GM12878 (cell line): Measurements from ENCODE around the gene RGP1. TPM values are rescaled to one million over a fixed set of nuclear protein-coding genes. Genes with fewer than 3 reads are reported as not detected.

Source experiments
- ATAC-seq: fragments of 200-7000 bp; cut with Tn5 transposase; 3 replicates; pipeline ENCODE4 v1.9.1; 2020; ENCODE audit warnings: mild to moderate bottlenecking, moderate library complexity
- BruUV-seq: library from RNA; stranded (reverse); fragments of 400-500 nt; replicated peaks from 2 replicates; lab custom pipeline; 2021; lab: Mats Ljungman, UMichigan
- CTCF ChIA-PET: fragments of 300-600 bp; sonication (Branson Sonifier 250); formaldehyde crosslinking; extraction: SDS; loops from one replicate; lab custom pipeline; 2021; ENCODE audit warnings: inconsistent platforms; lab: Yijun Ruan, JAX
- POLR2A ChIA-PET: fragments of 350-600 bp; formaldehyde crosslinking; extraction: SDS; loops from one replicate; lab custom pipeline; 2021; ENCODE audit warnings: inconsistent platforms; lab: Charles Lee
- RAD21 ChIA-PET: fragments of 300-600 bp; sonication (Branson Sonifier 250); formaldehyde crosslinking; loops from one replicate; lab custom pipeline; 2023; ENCODE audit warnings: antibody characterized with exemption; ENCODE audit not compliant: unreplicated experiment; lab: Charles Lee
- SMC1A ChIA-PET: fragments of 300-600 bp; sonication (Branson Sonifier 250); formaldehyde crosslinking; loops from one replicate; lab custom pipeline; 2023; ENCODE audit not compliant: unreplicated experiment, uncharacterized antibody; lab: Charles Lee
- DNase-seq: peaks from one replicate; pipeline ENCODE4 v3.0.0-alpha.2; 2011; ENCODE audit warnings: low read depth, low spot score
- FAIRE-seq: peaks from 3 replicates; lab custom pipeline; 2011; peaks lifted over from hg19 to GRCh38; lab: Jason Lieb, UNC
- H2AFZ ChIP-seq: 2 replicates; pipeline ENCODE4 v1.6.0; 2011; ENCODE audit warnings: low read depth, low read length, control low read depth; ENCODE audit not compliant: control insufficient read depth
- H3K27ac ChIP-seq: 2 replicates; pipeline ENCODE4 v1.5.1; 2011; ENCODE audit warnings: control low read depth; ENCODE audit not compliant: control insufficient read depth, insufficient read depth
- H3K27me3 ChIP-seq, 2 experiments: replicated peaks in 1 of 2; 2 replicates each; pipeline versions ENCODE4 v1.6.0 to v1.6.1; 2011; ENCODE audit warnings: low read length in 1 of 2; ENCODE audit not compliant: control insufficient read depth in 2 of 2, insufficient read depth in 2 of 2
- H3K36me3 ChIP-seq, 2 experiments: 2 replicates each; pipeline ENCODE4 v1.5.1; 2011; ENCODE audit warnings: low read length in 1 of 2; ENCODE audit not compliant: control insufficient read depth in 2 of 2, insufficient read depth in 2 of 2
- H3K4me1 ChIP-seq: 2 replicates; pipeline ENCODE4 v1.6.1; 2011; ENCODE audit warnings: mild to moderate bottlenecking, low read length, moderate library complexity, mixed read lengths; ENCODE audit not compliant: control insufficient read depth, insufficient read depth
- H3K4me2 ChIP-seq: 2 replicates; pipeline ENCODE4 v1.6.0; 2011; ENCODE audit warnings: control low read depth; ENCODE audit not compliant: control insufficient read depth, insufficient read depth
- H3K4me3 ChIP-seq: fragments of 200-600 bp; sonication (generic); 2 replicates; pipeline ENCODE4 v1.5.1; 2016
- H3K79me2 ChIP-seq: 2 replicates; pipeline ENCODE4 v1.6.0; 2011; ENCODE audit warnings: low read length; ENCODE audit not compliant: control insufficient read depth, insufficient read depth
- H3K9ac ChIP-seq: 2 replicates; pipeline ENCODE4 v1.8.0; 2011; ENCODE audit warnings: low read length, control low read depth, mixed read lengths; ENCODE audit not compliant: control insufficient read depth, insufficient read depth
- H3K9me3 ChIP-seq: replicated peaks from 3 replicates; pipeline ENCODE4 v1.5.1; 2011; ENCODE audit warnings: mild to moderate bottlenecking, low read length; ENCODE audit not compliant: control insufficient read depth, insufficient read depth
- H4K20me1 ChIP-seq: 2 replicates; pipeline ENCODE4 v1.6.0; 2011; ENCODE audit not compliant: control insufficient read depth, insufficient read depth
- E2F8 ChIP-seq: fragments of 450-650 bp; IDR thresholded peaks from 2 replicates; pipeline ENCODE4 v1.6.1; 2018; ENCODE audit warnings: mild to moderate bottlenecking, low read depth, moderate library complexity; ENCODE audit not compliant: partially characterized antibody
- HCFC1 ChIP-seq: fragments of 150-350 bp; IDR thresholded peaks from 2 replicates; pipeline ENCODE4 v1.6.1; 2014; ENCODE audit warnings: low read length
- SMAD5 ChIP-seq: IDR thresholded peaks from 2 replicates; pipeline ENCODE4 v1.6.1; 2016; ENCODE audit warnings: antibody characterized with exemption, low read depth
- SRF ChIP-seq, 2 experiments: IDR thresholded peaks; 2 replicates each; pipeline ENCODE4 v1.6.1; 2011; ENCODE audit warnings: low read depth in 2 of 2, low read length in 2 of 2, mild to moderate bottlenecking in 1 of 2, moderate library complexity in 1 of 2
- ZSCAN29 ChIP-seq: fragments of 450-650 bp; IDR thresholded peaks from 2 replicates; pipeline ENCODE4 v1.6.1; 2017; ENCODE audit warnings: mild to moderate bottlenecking, moderate library complexity
- WGBS: methylation state at CpG from one replicate; pipeline ENCODE4 v1.1.6; 2016; ENCODE audit warnings: low lambda C conversion rate; ENCODE audit not compliant: insufficient replicate concordance, insufficient coverage; ENCODE audit errors: missing lambda C conversion rate; 5-methylcytosine and 5-hydroxymethylcytosine counted together
- in situ Hi-C: fragments of 300-500 bp; cut with MboI; formaldehyde crosslinking; loops from 9 replicates; pipeline ENCODE4 v1.14.3; 2018; ENCODE audit warnings: mixed read lengths
- intact Hi-C: fragments of 100-400 bp; cut with micrococcal nuclease; formaldehyde crosslinking; loops from one replicate; pipeline ENCODE4 v1.14.2; 2022; ENCODE audit not compliant: unreplicated experiment
- polyA plus RNA-seq, 11 experiments: library from polyadenylated mRNA; depleted of rRNA in 4 of 11; unstranded in 6 of 11; stranded (reverse) in 5 of 11; fragments of >200 nt; fragmentation: Nextera tagmentation in 4 of 11; fragmentation: Illumina TruSeq in 1 of 11; extraction: Ambion mirVana in 4 of 11; extraction: Trizol in 1 of 11; gene quantifications; 1 replicate in 1 of 11; 2 replicates in 10 of 11; pipeline versions ENCODE4 v1.2.1 to v1.2.3, GENCODE V29; 2011 to 2016; ENCODE audit warnings: inconsistent platforms in 2 of 11, missing spikeins in 2 of 11, low read depth in 1 of 11
- total RNA-seq, 4 experiments: library from RNA; depleted of rRNA in 3 of 4; stranded (reverse); fragments of >200 nt in 3 of 4; fragmentation: Illumina TruSeq in 1 of 4; extraction: Trizol in 1 of 4; gene quantifications; 2 replicates each; pipeline versions ENCODE4 v1.2.1 to v1.2.3, GENCODE V29; 2013 to 2021

The RGP1 gene
- total and polyA plus RNA-seq, 10 of the 15 experiments (the other 5 are each of a cell fraction or from before 2014, with no cell fraction given): 0.44 to 14.9 (median 7.4) TPM

DNA sequence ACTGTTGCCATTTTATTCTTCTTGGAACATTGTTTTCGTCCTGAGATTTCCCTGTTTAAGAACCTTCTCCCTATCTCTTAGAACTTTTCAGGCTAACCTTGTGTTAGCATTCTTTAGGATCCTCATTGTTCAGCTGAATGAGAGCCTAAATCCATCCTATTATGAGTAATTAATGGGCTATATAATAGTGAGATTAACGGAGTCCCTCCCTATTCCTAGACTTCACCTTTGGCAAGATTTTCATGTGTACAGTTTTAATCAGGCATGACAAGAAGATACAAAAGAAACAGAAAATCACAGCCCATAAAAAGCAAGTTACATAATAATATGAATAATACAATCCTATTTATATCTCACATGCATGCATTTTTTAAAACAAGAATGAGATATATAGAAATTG is 14.1 kb downstream of the RGP1 start:
- POLR2A ChIA-PET: interaction anchor here (0.6 to 0.9 kb wide), 4 partner anchors 14 to 294 kb away, joined by 3 to 4 read pairs (median 4); no protein-coding TSS in a partner anchor
- H3K36me3 ChIP-seq: no peaks in the 10 kb centered on the region
- H3K4me3 ChIP-seq: no peak overlapping the region
- H3K9ac ChIP-seq: no peak overlapping the region
- SMC1A ChIA-PET: interaction anchor here (1.1 to 2.0 kb wide), 5 partner anchors 8 to 19 kb away, joined by 3 to 7 read pairs (median 4); no protein-coding TSS in a partner anchor
- intact Hi-C loops: no loop called here
- in situ Hi-C loops: no loop called here
- RAD21 ChIA-PET: interaction anchor here (1.3 kb wide), 1 partner anchor 63 kb away, joined by 3 read pairs; no protein-coding TSS in a partner anchor
- H4K20me1 ChIP-seq: no peaks in the 10 kb centered on the region
- H3K27ac ChIP-seq: no peak overlapping the region
- 96% methylated on average over 2 of the region's 2 CpGs for WGBS
- DNase-seq (no peak), FAIRE-seq (no peak), ATAC-seq (no peak)
- no peaks in the 10 kb centered on the region for H3K27me3 ChIP-seq
- no TSS peak for BruUV-seq
- no peak overlapping the region for H3K4me2 ChIP-seq
- H2AFZ ChIP-seq: no peak overlapping the region
- peaks cover 25% of the 10 kb centered on the region for H3K79me2 ChIP-seq
- no peaks in the 10 kb centered on the region for H3K9me3 ChIP-seq
- H3K4me1 ChIP-seq: peaks cover 18% of the 10 kb centered on the region
- CTCF ChIA-PET: interaction anchor here (0.7 to 1.4 kb wide), 6 partner anchors 11 to 1736 kb away, joined by 3 to 5 read pairs (median 4); no protein-coding TSS in a partner anchor
- TF ChIP-seq ZSCAN29 (no peak), E2F8 (no peak), SMAD5 (no peak), SRF (IDR thresholded peaks at IDR 0.05; ENCODE audit: low read depth in 2 of 2, low read length in 2 of 2) (no peak), HCFC1 (no peak)
